ENCODE measurements around the gene CCL14.

GRCh38 chr17:36034127-36034526 lies 47.6 kb upstream of the CCL14 start:
- TF ChIP-seq ELK3 (CRISPR knock-in tag; IDR thresholded peaks at IDR 0.05) (no peak), ZNF224 (CRISPR knock-in tag; IDR thresholded peaks at IDR 0.05) (no peak), ZNF707 (CRISPR knock-in tag; conservative IDR thresholded peaks at IDR 0.05) (no peak), ZMIZ1 (IDR thresholded peaks at IDR 0.05; ENCODE audit: low read depth in 2 of 2, low read length in 2 of 2) (no peak), MXI1 (IDR thresholded peaks at IDR 0.05; ENCODE audit: low read depth, low read length) (no peak), TFAM (CRISPR knock-in tag; conservative IDR thresholded peaks at IDR 0.05) (no peak), NFE2L1 (tag; IDR thresholded peaks at IDR 0.05; ENCODE audit: borderline replicate concordance, low read depth) (no peak), USF1 (CRISPR knock-in tag; IDR thresholded peaks at IDR 0.05) (no peak), EHMT2 (IDR thresholded peaks at IDR 0.05) (no peak)

All from K562 (cell line).